ENCODE results near the gene CCL27.

DNA sequence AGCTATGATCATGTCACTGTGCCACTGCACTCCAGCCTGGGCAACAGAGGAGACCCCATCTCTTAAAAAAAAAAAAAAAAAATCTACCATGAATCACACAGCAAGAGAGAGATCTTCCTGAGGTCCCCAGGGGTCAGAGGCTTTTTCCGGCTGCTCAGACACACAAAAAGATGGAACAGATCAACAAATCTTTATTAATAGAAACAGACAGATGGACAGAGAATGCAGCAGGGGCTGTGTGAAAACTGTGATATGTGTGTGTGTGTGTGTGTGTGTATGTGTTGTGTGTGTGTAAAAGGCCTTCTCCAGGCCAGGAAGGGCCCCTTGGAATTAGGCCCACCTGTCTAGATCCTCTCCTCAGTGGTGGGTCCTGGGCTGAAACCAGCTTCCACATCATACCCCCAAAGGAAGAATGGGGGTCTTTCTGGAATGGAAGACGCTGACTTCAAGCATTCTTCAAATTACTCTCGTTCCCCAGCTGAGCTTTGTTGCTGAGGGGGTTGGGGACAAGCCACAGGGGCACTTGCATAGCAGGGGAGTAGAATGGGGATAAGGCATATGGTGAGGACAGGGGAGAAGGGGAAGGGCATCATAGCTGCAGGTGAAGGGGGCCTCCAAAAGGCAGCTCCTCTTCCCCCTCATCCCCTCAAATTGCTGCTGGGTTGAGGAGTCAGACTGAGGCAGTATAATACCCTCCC, 27.8 kb downstream of the CCL27 start:
- no peak for TF ChIP-seq CTCF (IDR thresholded peaks at IDR 0.05; ENCODE audit: low read depth, low read length, poor library complexity, severe bottlenecking)
- no peak for TF ChIP-seq EZH2phosphoT487 (IDR thresholded peaks at IDR 0.05; ENCODE audit: borderline replicate concordance, low read length)
